ENCODE results near the gene SHISA6. TPM values are rescaled to one million over a fixed set of nuclear protein-coding genes. Genes with fewer than 3 reads are reported as not detected.

The SHISA6 gene
- total RNA-seq, 1 experiment from 2014 or later, result not detected

DNA sequence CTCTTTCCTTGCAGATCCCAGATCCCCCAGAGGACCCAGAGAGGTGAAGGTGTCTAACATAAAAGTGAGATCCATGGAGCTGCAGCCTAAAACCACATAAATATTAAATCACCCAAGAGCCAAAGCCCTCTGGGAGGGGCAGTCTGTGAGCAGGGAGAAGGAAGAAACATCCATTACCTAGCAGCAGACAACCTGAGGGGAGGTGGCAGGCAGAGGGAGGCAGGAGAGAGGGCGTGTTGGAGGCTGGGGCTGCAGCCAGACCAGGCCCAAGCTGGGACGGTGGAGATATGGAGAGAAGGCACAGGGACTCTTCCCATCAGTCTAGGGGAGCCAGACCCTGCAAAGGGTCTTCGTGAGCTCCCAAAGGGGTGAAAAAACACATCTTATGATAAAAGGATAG lies 101.1 kb downstream of the SHISA6 start:
- Histone ChIP-seq H3K27me3 (ENCODE audit: control insufficient read depth, insufficient read depth, low read length) (no peaks in the 10 kb centered on the region), H3K4me1 (ENCODE audit: control insufficient read depth, insufficient read depth, low read length) (no peaks in the 10 kb centered on the region), H3K27ac (ENCODE audit: low read length) (no peak overlapping the region), H3K9me3 (ENCODE audit: control insufficient read depth, insufficient read depth, low read depth, low read length) (no peaks in the 10 kb centered on the region), H3K4me3 (ENCODE audit: low read depth in 2 of 2, low read length in 2 of 2) (no peak overlapping the region), H3K36me3 (ENCODE audit: control insufficient read depth, insufficient read depth, low read length) (no peaks in the 10 kb centered on the region)
- CTCF ChIA-PET, result no interaction called here
- intact Hi-C loops (cut with micrococcal nuclease; ENCODE audit: unreplicated experiment) (no loop called here), in situ Hi-C loops (cut with HindIII; ENCODE audit: low pct_unique_long_range_greater_than_20kb, low sequenced_read_pairs) (no loop called here)
- TF ChIP-seq SIN3A (IDR thresholded peaks at IDR 0.05; ENCODE audit: borderline replicate concordance, insufficient read depth, low read depth, low read length), result no peak
- TF ChIP-seq TCF7L2 (IDR thresholded peaks at IDR 0.05; ENCODE audit: low read depth, low read length), result no peak
- TF ChIP-seq POLR2AphosphoS5 (IDR thresholded peaks at IDR 0.05; ENCODE audit: low read depth, low read length), result no peak
- TF ChIP-seq, protein P1, sequence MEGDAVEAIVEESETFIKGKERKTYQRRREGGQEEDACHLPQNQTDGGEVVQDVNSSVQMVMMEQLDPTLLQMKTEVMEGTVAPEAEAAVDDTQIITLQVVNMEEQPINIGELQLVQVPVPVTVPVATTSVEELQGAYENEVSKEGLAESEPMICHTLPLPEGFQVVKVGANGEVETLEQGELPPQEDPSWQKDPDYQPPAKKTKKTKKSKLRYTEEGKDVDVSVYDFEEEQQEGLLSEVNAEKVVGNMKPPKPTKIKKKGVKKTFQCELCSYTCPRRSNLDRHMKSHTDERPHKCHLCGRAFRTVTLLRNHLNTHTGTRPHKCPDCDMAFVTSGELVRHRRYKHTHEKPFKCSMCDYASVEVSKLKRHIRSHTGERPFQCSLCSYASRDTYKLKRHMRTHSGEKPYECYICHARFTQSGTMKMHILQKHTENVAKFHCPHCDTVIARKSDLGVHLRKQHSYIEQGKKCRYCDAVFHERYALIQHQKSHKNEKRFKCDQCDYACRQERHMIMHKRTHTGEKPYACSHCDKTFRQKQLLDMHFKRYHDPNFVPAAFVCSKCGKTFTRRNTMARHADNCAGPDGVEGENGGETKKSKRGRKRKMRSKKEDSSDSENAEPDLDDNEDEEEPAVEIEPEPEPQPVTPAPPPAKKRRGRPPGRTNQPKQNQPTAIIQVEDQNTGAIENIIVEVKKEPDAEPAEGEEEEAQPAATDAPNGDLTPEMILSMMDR (IDR thresholded peaks at IDR 0.05), result no peak
- TF ChIP-seq, protein P2, sequence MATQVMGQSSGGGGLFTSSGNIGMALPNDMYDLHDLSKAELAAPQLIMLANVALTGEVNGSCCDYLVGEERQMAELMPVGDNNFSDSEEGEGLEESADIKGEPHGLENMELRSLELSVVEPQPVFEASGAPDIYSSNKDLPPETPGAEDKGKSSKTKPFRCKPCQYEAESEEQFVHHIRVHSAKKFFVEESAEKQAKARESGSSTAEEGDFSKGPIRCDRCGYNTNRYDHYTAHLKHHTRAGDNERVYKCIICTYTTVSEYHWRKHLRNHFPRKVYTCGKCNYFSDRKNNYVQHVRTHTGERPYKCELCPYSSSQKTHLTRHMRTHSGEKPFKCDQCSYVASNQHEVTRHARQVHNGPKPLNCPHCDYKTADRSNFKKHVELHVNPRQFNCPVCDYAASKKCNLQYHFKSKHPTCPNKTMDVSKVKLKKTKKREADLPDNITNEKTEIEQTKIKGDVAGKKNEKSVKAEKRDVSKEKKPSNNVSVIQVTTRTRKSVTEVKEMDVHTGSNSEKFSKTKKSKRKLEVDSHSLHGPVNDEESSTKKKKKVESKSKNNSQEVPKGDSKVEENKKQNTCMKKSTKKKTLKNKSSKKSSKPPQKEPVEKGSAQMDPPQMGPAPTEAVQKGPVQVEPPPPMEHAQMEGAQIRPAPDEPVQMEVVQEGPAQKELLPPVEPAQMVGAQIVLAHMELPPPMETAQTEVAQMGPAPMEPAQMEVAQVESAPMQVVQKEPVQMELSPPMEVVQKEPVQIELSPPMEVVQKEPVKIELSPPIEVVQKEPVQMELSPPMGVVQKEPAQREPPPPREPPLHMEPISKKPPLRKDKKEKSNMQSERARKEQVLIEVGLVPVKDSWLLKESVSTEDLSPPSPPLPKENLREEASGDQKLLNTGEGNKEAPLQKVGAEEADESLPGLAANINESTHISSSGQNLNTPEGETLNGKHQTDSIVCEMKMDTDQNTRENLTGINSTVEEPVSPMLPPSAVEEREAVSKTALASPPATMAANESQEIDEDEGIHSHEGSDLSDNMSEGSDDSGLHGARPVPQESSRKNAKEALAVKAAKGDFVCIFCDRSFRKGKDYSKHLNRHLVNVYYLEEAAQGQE (IDR thresholded peaks at IDR 0.05; ENCODE audit: insufficient read depth in 1 of 2, low read depth in 2 of 2, low read length in 1 of 2), result no peak
- DNase-seq (ENCODE audit: low read depth, low spot score), result no peak
- no peak for ATAC-seq
- no TSS peak for BruUV-seq (replicated peaks)
- POLR2A ChIA-PET, result no interaction called here

DNA sequence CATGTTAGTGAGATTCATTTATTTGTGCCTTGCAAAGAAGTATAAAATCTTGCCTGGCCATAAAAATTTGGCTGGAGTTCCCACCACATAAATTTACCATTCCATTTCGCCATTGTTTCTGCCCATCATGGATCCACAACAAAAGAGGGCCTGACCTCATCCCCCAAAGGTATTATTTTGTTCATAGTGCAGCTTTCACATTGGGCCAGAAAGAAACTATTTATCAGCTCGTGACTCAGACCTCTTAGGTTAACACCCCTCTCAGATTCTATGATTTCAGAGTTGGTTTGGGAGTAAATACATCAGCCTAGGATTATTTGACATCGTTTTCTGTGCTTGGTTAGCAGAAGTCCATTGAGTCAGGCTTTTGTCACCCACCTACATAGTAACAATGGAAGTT lies 108.1 kb downstream of the SHISA6 start:
- ATAC-seq, result no peak
- no peak for DNase-seq (ENCODE audit: low read depth, low spot score)
- Histone ChIP-seq H3K27ac (ENCODE audit: low read length) (no peak overlapping the region), H3K36me3 (ENCODE audit: control insufficient read depth, insufficient read depth, low read length) (no peaks in the 10 kb centered on the region), H3K4me3 (ENCODE audit: low read depth in 2 of 2, low read length in 2 of 2) (no peak overlapping the region), H3K4me1 (ENCODE audit: control insufficient read depth, insufficient read depth, low read length) (no peaks in the 10 kb centered on the region), H3K9me3 (ENCODE audit: control insufficient read depth, insufficient read depth, low read depth, low read length) (no peaks in the 10 kb centered on the region), H3K27me3 (ENCODE audit: control insufficient read depth, insufficient read depth, low read length) (no peaks in the 10 kb centered on the region)
- intact Hi-C loops (cut with micrococcal nuclease; ENCODE audit: unreplicated experiment) (no loop called here), in situ Hi-C loops (cut with HindIII; ENCODE audit: low pct_unique_long_range_greater_than_20kb, low sequenced_read_pairs) (no loop called here)
- BruUV-seq (replicated peaks), result no TSS peak
- ChIA-PET CTCF (no interaction called here), POLR2A (no interaction called here)
- TF ChIP-seq SIN3A (IDR thresholded peaks at IDR 0.05; ENCODE audit: borderline replicate concordance, insufficient read depth, low read depth, low read length), result no peak
- TF ChIP-seq, protein P2 (IDR thresholded peaks at IDR 0.05; ENCODE audit: insufficient read depth in 1 of 2, low read depth in 2 of 2, low read length in 1 of 2), result no peak

All from Panc1 (cell line).